Ovary (tissue), 3 donors: ENCODE results near the gene IFIT5.

Experiments
- POLR2A ChIP-seq: fragments of 450-650 bp; IDR thresholded peaks from one replicate; pipeline ENCODE4 v1.6.1; 2017; ENCODE audit warnings: antibody characterized with exemption, mild to moderate bottlenecking, moderate library complexity
- TF ChIP-seq, protein P1 (sequence below), 3 donors: fragments of 450-650 bp in 2 of 3; fragments of 200-600 bp in 1 of 3; IDR thresholded peaks; one replicate each; pipeline versions ENCODE4 v1.5.1 to v1.8.0; 2016 to 2022; ENCODE audit warnings: antibody characterized with exemption in 3 of 3, mild to moderate bottlenecking in 1 of 3
- donor health status: DM: no; HTN: no; CAD: no.

DNA sequence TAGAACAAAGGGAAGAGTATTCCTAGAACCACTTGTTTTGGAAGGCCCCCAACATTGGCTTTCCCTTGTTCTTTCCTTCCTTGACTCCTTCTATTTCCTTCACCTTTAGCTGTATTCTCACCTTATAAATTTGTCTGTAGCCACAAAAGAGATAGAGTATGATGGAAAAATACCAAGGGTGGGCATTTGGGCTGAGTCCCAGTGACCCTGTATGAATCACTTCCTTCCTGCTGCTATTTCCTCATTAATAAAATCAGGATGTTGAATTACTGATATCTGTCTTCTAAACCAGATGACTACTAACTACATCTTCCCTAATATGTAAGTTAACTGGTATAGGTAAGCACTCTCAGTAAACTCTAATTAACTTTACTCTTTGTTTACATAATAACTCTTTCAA, 55.1 kb downstream of the IFIT5 start:
- TF ChIP-seq, protein P1, sequence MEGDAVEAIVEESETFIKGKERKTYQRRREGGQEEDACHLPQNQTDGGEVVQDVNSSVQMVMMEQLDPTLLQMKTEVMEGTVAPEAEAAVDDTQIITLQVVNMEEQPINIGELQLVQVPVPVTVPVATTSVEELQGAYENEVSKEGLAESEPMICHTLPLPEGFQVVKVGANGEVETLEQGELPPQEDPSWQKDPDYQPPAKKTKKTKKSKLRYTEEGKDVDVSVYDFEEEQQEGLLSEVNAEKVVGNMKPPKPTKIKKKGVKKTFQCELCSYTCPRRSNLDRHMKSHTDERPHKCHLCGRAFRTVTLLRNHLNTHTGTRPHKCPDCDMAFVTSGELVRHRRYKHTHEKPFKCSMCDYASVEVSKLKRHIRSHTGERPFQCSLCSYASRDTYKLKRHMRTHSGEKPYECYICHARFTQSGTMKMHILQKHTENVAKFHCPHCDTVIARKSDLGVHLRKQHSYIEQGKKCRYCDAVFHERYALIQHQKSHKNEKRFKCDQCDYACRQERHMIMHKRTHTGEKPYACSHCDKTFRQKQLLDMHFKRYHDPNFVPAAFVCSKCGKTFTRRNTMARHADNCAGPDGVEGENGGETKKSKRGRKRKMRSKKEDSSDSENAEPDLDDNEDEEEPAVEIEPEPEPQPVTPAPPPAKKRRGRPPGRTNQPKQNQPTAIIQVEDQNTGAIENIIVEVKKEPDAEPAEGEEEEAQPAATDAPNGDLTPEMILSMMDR (IDR thresholded peaks at IDR 0.05): no peak
- TF ChIP-seq POLR2A: no peak
